H1 (cell line): ENCODE measurements around the gene ACBD5. TPM values are rescaled to one million over a fixed set of nuclear protein-coding genes. Genes with fewer than 3 reads are reported as not detected.
A peak's percentile ranks its signal among the peaks of the same experiment; 100 is the strongest.

Source experiments
- ASH2L ChIP-seq: fragments of 200-600, 300-600 bp; sonication (generic); IDR thresholded peaks from one replicate; pipeline ENCODE4 v1.7.1; 2017; ENCODE audit warnings: low read length
- BACH1 ChIP-seq: IDR thresholded peaks from 2 replicates; pipeline ENCODE4 v1.6.1; 2012; ENCODE audit warnings: low read length, improper control_type of control experiment
- BCL11A ChIP-seq, 2 experiments: IDR thresholded peaks; one replicate each; pipeline ENCODE4 v1.6.1; 2011; ENCODE audit warnings: low read depth in 2 of 2, low read length in 2 of 2, mild to moderate bottlenecking in 2 of 2
- BRCA1 ChIP-seq: IDR thresholded peaks from 2 replicates; pipeline ENCODE4 v1.6.1; 2012; ENCODE audit warnings: low read depth, low read length, improper control_type of control experiment
- CEBPB ChIP-seq: IDR thresholded peaks from 2 replicates; pipeline ENCODE4 v1.6.1; 2012; ENCODE audit warnings: low read depth, low read length
- CHD2 ChIP-seq: IDR thresholded peaks from 2 replicates; pipeline ENCODE4 v1.6.1; 2012; ENCODE audit warnings: low read length, improper control_type of control experiment
- HDAC6 ChIP-seq: IDR thresholded peaks from one replicate; pipeline ENCODE4 v1.7.1; 2012; ENCODE audit warnings: low read depth, mild to moderate bottlenecking, inconsistent platforms, low read length, moderate library complexity
- KDM5A ChIP-seq: fragments of 200-600 bp; IDR thresholded peaks from 2 replicates; pipeline ENCODE4 v1.7.1; 2012; ENCODE audit warnings: mild to moderate bottlenecking, low read length, inconsistent platforms, mixed read lengths
- MAFK ChIP-seq: IDR thresholded peaks from 2 replicates; pipeline ENCODE4 v1.6.1; 2012; ENCODE audit warnings: low read depth, mild to moderate bottlenecking, improper control_type of control experiment, low read length
- MAX ChIP-seq: IDR thresholded peaks from 2 replicates; pipeline ENCODE4 v1.6.1; 2012; ENCODE audit warnings: inconsistent platforms
- PHF8 ChIP-seq: fragments of 200-600 bp; sonication (generic); conservative IDR thresholded peaks from 2 replicates; pipeline ENCODE4 v1.7.1; 2012; ENCODE audit warnings: low read depth, mild to moderate bottlenecking, inconsistent platforms, low read length, moderate library complexity
- RBBP5 ChIP-seq: IDR thresholded peaks from 2 replicates; pipeline ENCODE4 v1.7.1; 2012; ENCODE audit warnings: low read depth, mild to moderate bottlenecking, inconsistent platforms, low read length, moderate library complexity, borderline replicate concordance
- RNF2 ChIP-seq: fragments of 200-900, 300-1000 bp; sonication (generic); IDR thresholded peaks from 2 replicates; pipeline ENCODE4 v1.7.1; 2016; ENCODE audit warnings: borderline replicate concordance, low read depth, mild to moderate bottlenecking, antibody characterized with exemption, low read length; ENCODE audit not compliant: poor library complexity, severe bottlenecking; ENCODE audit errors: missing control alignments
- RXRA ChIP-seq: IDR thresholded peaks from 2 replicates; pipeline ENCODE4 v1.6.1; 2011; ENCODE audit warnings: low read depth, mild to moderate bottlenecking, low read length, moderate library complexity; ENCODE audit not compliant: insufficient read depth
- SP2 ChIP-seq: IDR thresholded peaks from 2 replicates; pipeline ENCODE4 v1.6.1; 2012; ENCODE audit warnings: mild to moderate bottlenecking, low read length, inconsistent platforms
- SP4 ChIP-seq: IDR thresholded peaks from 2 replicates; pipeline ENCODE4 v1.6.1; 2012; ENCODE audit warnings: low read length, inconsistent platforms
- SUZ12 ChIP-seq: fragments of 200-600 bp; sonication (generic); IDR thresholded peaks from 2 replicates; pipeline ENCODE4 v1.6.1; 2012; ENCODE audit warnings: mild to moderate bottlenecking, inconsistent platforms, low read length, moderate library complexity, mixed read lengths
- TAF7 ChIP-seq: optimal IDR thresholded peaks from 2 replicates; pipeline ENCODE3; 2011; ENCODE audit warnings: low read depth, mild to moderate bottlenecking, inconsistent platforms, low read length, moderate library complexity, borderline replicate concordance
- TEAD4 ChIP-seq: IDR thresholded peaks from 2 replicates; pipeline ENCODE4 v1.6.1; 2012; ENCODE audit warnings: low read depth, low read length, inconsistent platforms, mixed read lengths
- polyA plus RNA-seq, 7 experiments: library from polyadenylated mRNA; depleted of rRNA in 3 of 7; stranded (reverse) in 5 of 7; unstranded in 2 of 7; fragments of >200 nt in 5 of 7; fragments of 200-250 nt in 2 of 7; gene quantifications; 1 replicate in 5 of 7; 2 replicates in 1 of 7; 4 replicates in 1 of 7; pipeline versions ENCODE4 v1.2.1 to v1.2.3, GENCODE V29; 2011 to 2013; ENCODE audit warnings: missing spikeins in 2 of 7, mixed read lengths in 2 of 7
- total RNA-seq: library from RNA; stranded (reverse); fragmentation: NEBNext Ultra II Directional; extraction: Animal tissue kit (Norgen Biotek cat#: 25700); gene quantifications from 2 replicates; pipeline ENCODE4 v1.2.1, GENCODE V29; 2021
- TF ChIP-seq, protein P1 (sequence below): IDR thresholded peaks from 2 replicates; pipeline ENCODE4 v1.6.1; 2011; ENCODE audit warnings: low read depth, mild to moderate bottlenecking, low read length; ENCODE audit not compliant: insufficient read depth

The ACBD5 gene
- total and polyA plus RNA-seq, 2 of the 8 experiments (the other 6 are each of a cell fraction or from before 2014, with no cell fraction given): 4.6 to 15.9 TPM

GRCh38 chr10:27241652-27242472 is 1.3 kb upstream of the ACBD5 start (continued):
- TF ChIP-seq CHD2 (peak; percentile 49; the same call in 1 of the 2 replicates), BRCA1 (no peak), ASH2L (peak; percentile 69), RNF2 (no peak), SUZ12 (no peak), HDAC6 (no peak), CEBPB (no peak), RXRA (no peak), SP2 (no peak), SP4 (0 out of 2 replicates have a peak, but pooled peaks have one; percentile 69), MAFK (no peak), TAF7 (peak; percentile 55), BACH1 (no peak), BCL11A (IDR thresholded peaks at IDR 0.05; ENCODE audit: low read depth in 2 of 2, low read length in 2 of 2) (no peak), PHF8 (peak; percentile 61), MAX (peak; percentile 53), KDM5A (no peak), RBBP5 (peak; percentile 81; the same call in 1 of the 2 replicates), TEAD4 (no peak)
- TF ChIP-seq, protein P1, sequence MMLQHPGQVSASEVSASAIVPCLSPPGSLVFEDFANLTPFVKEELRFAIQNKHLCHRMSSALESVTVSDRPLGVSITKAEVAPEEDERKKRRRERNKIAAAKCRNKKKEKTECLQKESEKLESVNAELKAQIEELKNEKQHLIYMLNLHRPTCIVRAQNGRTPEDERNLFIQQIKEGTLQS: no peak
